ENCODE measurements around the gene IPO11.

The IPO11 gene

GRCh38 chr5:62568800-62569432 is 156.4 kb downstream of the IPO11 start:
- DNase-seq (ENCODE audit: low read depth in 2 of 2) = no peak

DNA sequence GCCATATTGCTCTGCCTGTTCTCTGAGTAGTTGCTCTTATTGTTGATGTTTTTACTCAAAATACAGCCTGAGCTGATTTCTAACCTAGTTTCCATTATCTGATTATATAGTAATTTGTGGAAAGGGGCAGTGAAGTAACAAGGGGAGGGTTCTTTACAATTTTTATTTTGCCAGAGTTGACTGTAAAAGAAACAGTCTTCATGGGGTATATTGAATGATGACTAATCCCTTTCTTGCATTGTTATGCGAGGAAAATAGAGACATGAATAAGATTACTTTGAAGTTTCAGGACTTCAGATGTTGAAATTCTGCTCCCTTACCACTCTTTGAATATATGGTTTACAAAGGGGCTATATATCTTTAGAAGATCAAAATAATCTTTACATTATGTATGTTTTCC is 156.9 kb downstream of the IPO11 start:
- DNase-seq (ENCODE audit: low read depth in 2 of 2) = no peak

DNA sequence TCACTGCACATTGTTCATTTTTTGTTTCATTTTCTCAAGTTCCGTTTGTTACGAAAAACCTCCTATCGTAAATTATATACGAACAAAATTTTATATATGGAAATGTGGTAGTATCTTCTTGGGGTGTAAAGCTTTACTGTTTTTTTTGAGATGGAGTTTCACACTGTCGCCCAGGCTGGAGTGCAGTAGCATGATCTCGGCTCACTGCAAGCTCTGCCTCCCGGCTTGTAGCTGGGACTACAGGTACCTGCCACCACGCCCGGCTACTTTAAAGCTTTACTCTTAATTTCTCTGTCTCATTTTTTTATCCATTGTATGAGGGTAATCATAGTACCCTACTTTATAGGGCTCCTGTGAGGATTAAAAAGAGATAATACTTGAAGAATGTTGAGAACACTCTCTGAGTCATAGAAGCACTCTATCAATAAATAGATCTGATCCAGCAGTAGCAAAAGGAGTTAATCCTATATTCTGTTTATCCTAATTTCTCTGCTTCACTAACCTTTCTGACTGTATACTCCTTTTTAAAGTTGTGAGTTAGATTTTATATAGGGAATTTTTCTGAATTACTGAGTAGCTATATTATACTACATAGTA is 160.5 kb downstream of the IPO11 start:
- no peak for DNase-seq (ENCODE audit: low read depth in 2 of 2)

DNA sequence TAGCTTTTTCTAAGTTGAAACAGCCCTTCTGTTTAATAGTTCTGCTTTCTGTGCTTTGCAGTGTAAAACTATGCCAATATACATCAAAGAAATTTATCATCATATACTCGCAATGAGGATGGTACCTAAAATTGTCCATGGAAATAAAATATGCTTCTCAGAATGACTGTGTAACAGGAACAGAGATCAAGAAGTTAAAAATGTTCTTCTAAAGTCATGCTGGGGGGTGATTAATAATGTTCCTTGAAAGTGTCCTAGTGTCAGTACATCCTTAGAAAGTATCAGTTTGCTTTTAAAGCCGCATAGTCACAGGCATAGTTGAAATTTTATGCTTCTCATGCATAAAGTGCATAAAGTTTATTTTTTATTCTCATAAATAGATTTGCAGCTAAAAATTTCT is 162.0 kb downstream of the IPO11 start:
- no peak for DNase-seq (ENCODE audit: low read depth in 2 of 2)

DNA sequence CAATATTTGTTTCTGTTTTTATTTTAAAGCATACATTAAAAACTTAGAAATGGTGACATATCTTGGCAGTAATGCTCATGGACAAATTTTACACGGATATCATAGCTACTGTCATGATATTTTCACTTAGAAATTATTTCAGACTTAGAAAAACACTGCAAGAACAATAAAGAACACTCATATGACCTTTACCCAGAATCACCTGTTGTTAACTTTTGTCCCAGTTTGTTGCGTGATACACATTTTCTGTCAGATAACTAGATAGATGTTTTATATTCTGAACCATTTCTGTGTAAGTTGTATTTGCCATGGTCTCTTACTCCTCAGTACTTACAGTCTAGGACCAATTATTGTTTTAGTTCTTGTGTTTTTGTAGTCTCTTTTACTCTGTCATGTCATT is 162.5 kb downstream of the IPO11 start:
- DNase-seq (ENCODE audit: low read depth in 2 of 2) = no peak

DNA sequence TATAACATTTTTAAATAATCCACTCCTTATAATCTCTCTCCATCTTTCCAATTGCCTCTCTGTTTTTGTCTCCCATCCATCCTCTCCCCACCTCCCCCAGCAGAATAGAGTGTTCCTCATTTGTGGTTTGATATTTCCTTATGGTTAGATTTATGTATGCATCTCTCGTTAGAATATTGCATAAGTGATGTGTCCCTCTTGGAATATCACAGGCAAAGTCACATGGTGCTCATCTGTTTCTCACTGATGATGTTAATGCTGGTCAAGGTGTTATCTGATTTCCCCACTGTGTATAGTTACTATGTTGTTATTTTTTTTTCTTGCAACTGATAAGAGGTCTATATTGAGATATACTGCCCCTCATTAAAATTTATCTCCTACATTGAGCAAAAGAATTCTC is 162.9 kb downstream of the IPO11 start:
- DNase-seq (ENCODE audit: low read depth in 2 of 2) = no peak

GRCh38 chr5:62576570-62577170 is 164.1 kb downstream of the IPO11 start:
- no peak for DNase-seq (ENCODE audit: low read depth in 2 of 2)

- DNase-seq (ENCODE audit: low read depth in 2 of 2) = no peak
Observed at GRCh38 chr5:62577488-62577887, 164.9 kb downstream of the IPO11 start.

DNA sequence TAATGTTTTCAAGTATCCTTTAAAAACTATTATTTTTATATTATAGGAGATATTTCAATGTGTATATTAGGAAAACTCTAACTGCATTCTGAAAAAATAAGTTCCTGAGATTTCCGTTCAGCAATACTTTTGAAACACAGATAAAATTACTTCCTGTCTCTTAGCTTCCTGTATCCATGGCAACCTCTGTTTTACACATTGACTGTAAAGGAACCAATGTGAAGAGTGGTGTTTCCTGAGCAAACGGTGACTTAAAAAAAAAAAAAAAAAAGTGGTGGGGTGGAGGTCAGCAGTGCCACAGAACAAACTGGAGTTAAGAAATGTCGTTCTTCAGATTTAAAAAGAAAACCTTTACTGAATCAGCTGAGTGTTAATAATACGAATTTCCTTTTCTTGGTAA is 166.0 kb downstream of the IPO11 start, which contains the start of gene LRRC70:
Gene LRRC70, plus strand, starts transcription at position 280 of the 400 bp plus-strand sequence. CDS start 620 bp downstream, outside the sequence.
- DNase-seq (ENCODE audit: low read depth in 2 of 2) = no peak

- no peak for DNase-seq (ENCODE audit: low read depth in 2 of 2)
Observed at GRCh38 chr5:62579761-62580160, 167.2 kb downstream of the IPO11 start.

DNA sequence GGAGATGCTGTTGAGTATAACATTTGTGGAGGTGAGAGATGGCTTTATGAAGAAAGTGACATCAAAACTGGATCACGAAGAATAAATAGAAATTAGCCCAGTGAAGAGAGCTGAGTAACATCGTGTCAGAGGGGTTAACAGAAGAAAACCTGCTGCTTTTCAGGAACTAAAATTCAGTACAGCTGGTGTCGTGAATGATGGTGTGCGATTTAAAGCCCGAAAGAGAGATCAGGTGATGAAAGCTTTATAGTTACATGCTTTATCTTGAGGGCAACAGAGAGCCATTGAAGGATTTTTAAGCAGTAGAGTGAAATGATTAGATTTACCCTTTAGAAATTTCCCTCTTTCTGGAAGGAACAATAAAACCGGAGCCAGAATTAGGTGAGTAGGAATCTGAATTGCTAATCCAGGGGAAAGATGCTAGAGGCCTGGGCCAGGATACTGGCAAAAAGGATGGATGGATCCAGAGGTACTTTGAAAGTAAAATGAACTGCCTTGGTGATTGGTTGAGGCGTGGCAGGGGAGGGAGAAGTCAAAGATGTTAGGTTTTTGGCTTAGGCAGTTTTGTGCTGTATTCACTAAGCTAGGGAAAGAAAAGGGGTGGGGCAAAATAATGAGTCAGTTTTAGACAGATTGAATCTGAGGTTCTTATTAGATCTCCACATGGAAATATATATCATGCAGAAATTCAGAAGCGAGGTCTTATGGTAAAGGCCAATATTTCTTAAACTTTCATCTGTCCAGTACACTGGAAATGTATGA is 169.5 kb downstream of the IPO11 start:
- DNase-seq (ENCODE audit: low read depth in 2 of 2) = no peak

- DNase-seq (ENCODE audit: low read depth in 2 of 2) = no peak
Observed at GRCh38 chr5:62584391-62584790, 171.8 kb downstream of the IPO11 start.

DNA sequence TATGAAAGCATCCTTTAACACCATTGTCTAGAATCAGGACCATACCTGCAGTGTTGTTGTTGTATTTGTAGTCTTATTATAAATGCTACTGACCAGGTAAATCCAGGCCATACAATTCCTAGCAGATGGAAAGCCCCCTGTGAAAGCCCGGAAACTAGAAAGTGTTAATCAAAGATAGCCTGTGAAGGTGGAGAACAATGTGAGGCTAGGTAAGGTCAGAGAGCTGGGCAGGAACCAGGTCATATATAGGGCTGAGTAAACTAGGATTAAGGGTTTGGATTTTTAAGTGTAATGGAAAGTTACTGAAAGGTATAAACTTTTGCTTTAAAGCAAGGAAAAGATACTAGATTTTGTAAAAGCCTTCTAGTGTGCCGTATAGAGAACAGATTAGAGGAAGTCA is 172.7 kb downstream of the IPO11 start:
- no peak for DNase-seq (ENCODE audit: low read depth in 2 of 2)

GRCh38 chr5:62585751-62586150 is 173.2 kb downstream of the IPO11 start:
- no peak for DNase-seq (ENCODE audit: low read depth in 2 of 2)

DNA sequence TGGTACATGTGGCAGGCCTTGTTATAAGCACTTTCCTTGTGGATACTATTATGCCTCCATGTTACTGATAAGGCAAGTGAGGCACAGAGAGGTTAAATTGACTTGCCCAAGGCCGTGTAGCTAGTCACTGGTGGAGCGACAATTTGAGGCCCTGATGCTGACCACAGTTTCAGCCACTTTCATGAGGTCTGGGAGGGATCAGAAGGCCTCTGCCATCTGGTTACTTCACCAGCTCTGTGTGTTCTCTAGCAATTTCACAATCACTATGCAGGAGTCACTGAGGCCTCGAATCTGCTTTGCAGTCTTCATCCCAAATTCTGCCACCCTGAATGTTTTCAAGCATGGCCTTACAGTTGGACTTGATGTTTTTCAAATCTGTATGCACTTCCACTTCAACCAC is 175.2 kb downstream of the IPO11 start:
- DNase-seq (ENCODE audit: low read depth in 2 of 2) = no peak

DNA sequence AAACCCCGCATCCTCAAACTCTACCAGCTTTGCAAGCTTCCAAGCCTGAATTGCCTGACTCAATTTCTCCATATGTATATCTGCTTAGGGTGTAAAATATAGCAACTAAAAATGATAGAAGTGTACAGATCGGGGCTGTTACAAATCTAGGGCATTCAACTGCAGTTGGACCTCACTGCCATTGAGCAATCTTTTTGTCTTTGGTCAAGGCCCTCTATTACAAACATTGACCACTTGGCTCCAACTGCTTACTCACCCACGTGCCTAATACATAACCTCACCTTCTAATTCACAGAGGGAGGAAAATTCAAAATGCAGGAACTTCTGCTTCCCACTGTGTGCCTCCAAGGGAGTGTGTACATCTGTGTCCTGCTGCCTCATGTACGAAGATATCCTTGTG is 176.1 kb downstream of the IPO11 start:
- DNase-seq (ENCODE audit: low read depth in 2 of 2) = no peak

DNA sequence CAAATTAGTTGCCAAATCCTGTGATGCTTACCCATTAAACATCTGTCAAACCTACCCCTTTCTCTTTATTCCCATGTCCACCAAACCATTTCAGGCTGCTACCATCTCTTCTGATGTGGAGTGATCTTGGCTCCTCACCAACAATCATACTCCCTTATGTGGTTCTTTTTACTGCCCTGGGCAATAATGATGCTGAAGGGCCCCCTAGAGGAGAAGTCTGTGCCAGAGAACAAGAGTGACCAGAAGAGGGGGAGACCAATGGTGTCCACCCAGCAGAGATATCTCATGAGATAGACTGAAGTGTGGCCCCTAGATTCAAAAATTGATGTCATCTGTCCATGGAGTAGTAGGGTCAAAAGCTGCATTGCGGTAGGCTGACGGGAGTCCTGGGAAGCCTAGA is 176.9 kb downstream of the IPO11 start:
- DNase-seq (ENCODE audit: low read depth in 2 of 2) = no peak

GRCh38 chr5:62590387-62590786 is 177.8 kb downstream of the IPO11 start:
- DNase-seq (ENCODE audit: low read depth in 2 of 2) = no peak

- no peak for DNase-seq (ENCODE audit: low read depth in 2 of 2)
Observed at GRCh38 chr5:62592558-62592957, 180.0 kb downstream of the IPO11 start.

DNA sequence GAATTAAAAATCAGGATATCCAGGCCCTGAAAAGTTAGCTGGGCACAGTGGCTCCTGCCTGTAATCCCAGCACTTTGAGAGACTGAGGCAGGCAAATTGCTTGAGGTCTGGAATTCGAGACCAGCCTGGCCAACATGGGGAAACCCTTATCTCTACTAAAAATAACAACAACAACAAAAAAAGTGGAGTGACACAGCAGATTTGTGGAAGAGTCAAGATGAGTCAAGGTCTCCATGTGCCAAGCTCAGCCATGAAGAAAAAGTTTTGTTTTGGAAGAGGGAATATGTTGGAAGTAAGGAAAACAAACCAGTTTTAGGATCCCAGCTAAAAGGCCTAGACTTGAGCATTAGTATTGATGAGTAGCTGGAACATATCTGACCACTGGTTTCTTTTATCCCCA is 180.8 kb downstream of the IPO11 start:
- DNase-seq (ENCODE audit: low read depth in 2 of 2) = no peak

GRCh38 chr5:62594364-62594984 is 181.9 kb downstream of the IPO11 start:
- DNase-seq (ENCODE audit: low read depth in 2 of 2) = no peak

DNA sequence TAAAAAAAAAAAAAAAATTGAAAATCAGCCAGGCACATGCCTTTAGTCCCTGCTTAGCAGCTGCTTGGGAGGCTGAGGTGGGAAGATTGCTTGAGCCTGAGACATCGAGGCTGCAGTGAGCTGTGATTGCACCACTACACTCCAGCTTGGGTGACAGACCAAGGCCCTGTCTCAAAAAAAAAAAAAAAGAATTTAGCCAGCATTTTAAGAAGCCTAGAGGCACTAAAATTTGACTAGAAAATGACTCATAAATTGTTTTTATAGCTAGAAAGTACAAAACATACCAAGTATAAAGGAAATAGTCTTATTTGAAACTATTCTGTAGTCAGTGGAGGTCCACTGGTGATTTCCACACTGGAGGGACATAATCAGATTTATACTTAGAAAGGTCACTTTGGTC is 183.5 kb downstream of the IPO11 start:
- no peak for DNase-seq (ENCODE audit: low read depth in 2 of 2)
